GM10266 (cell line): ENCODE measurements around the gene RER1.
A peak's percentile ranks its signal among the peaks of the same experiment; 100 is the strongest.

Experiments used
- DNase-seq: peaks from one replicate; pipeline ENCODE4 v3.0.0; 2012; ENCODE audit errors: extremely low spot score
- CTCF ChIP-seq: IDR thresholded peaks from 2 replicates; pipeline ENCODE4 v1.5.1; 2012; ENCODE audit warnings: mild to moderate bottlenecking, low read depth; ENCODE audit not compliant: control insufficient read depth, insufficient read depth; ENCODE audit errors: missing control alignments

RER1 gene

GRCh38 chr1:2414297-2414958, 22.8 kb downstream of the RER1 start:
- peak; percentile 88 for DNase-seq
- peak; percentile 88 for TF ChIP-seq CTCF

GRCh38 chr1:2415337-2415736, 23.7 kb downstream of the RER1 start:
- TF ChIP-seq CTCF, result no peak
- DNase-seq, result no peak

- peak; percentile 74 for DNase-seq
Measured at GRCh38 chr1:2415801-2416208, 24.2 kb downstream of the RER1 start.

GRCh38 chr1:2416403-2416802, 24.8 kb downstream of the RER1 start:
- TF ChIP-seq CTCF, result no peak
- DNase-seq, result no peak

More at GRCh38 chr1:2415801-2416208, 24.2 kb downstream of the RER1 start:
- peak; percentile 33 for TF ChIP-seq CTCF

- no peak for TF ChIP-seq CTCF
- no peak for DNase-seq
Measured at GRCh38 chr1:2417083-2417832, 25.6 kb downstream of the RER1 start.

GRCh38 chr1:2417833-2418225, 26.2 kb downstream of the RER1 start:
- no peak for TF ChIP-seq CTCF
- no peak for DNase-seq

GRCh38 chr1:2418791-2419320, 27.2 kb downstream of the RER1 start:
- DNase-seq, result no peak
- TF ChIP-seq CTCF, result no peak
